T-cell (primary cell): ENCODE data around the gene KLHL26. TPM values are rescaled to one million over a fixed set of nuclear protein-coding genes. Genes with fewer than 3 reads are reported as not detected.

Experiments used
- ATAC-seq, 4 experiments: fragments of 200-7000 bp in 3 of 4; fragments of 150-1000 bp in 1 of 4; cut with Tn5 transposase; replicated peaks in 1 of 4; 1 replicate in 3 of 4; 2 replicates in 1 of 4; pipeline ENCODE4 v1.10.0; 2021; ENCODE audit warnings: moderate library complexity in 3 of 4, mild to moderate bottlenecking in 2 of 4, moderate number of reproducible peaks in 1 of 4
- CTCF ChIA-PET, 2 donors: fragments of 300-600 bp; sonication (Branson Sonifier 250); formaldehyde crosslinking; loops; one replicate each; lab custom pipeline; 2022; ENCODE audit warnings: antibody characterized with exemption in 2 of 2; lab: Charles Lee
- POLR2A ChIA-PET, 2 donors: fragments of 300-600 bp; sonication (Branson Sonifier 250); formaldehyde crosslinking; loops; one replicate each; lab custom pipeline; 2022; ENCODE audit warnings: antibody characterized with exemption in 2 of 2; lab: Charles Lee
- DNase-seq, 35 experiments: peaks; one replicate each; pipeline versions ENCODE4 v3.0.0 to v3.0.0-alpha.2; 2013 to 2023
- H3K27ac ChIP-seq: one replicate; pipeline ENCODE4 v1.5.1; 2013; ENCODE audit warnings: low read length
- H3K27me3 ChIP-seq, 2 experiments: replicated peaks in 1 of 2; 1 replicate in 1 of 2; 2 replicates in 1 of 2; pipeline versions ENCODE4 v1.6.1 to v1.7.0; 2013; ENCODE audit warnings: low read length in 1 of 2, mixed read lengths in 1 of 2; ENCODE audit not compliant: control insufficient read depth in 2 of 2, insufficient read depth in 2 of 2; ENCODE audit errors: extremely low read depth in 1 of 2
- H3K36me3 ChIP-seq, 2 donors: 1 replicate in 1 of 2; 2 replicates in 1 of 2; pipeline versions ENCODE4 v1.6.1 to v1.7.0; 2013; ENCODE audit warnings: low read length in 1 of 2; ENCODE audit not compliant: control insufficient read depth in 2 of 2, insufficient read depth in 1 of 2; ENCODE audit errors: extremely low read depth in 1 of 2
- H3K4me1 ChIP-seq, 2 experiments: 1 replicate in 1 of 2; 2 replicates in 1 of 2; pipeline versions ENCODE4 v1.6.1 to v1.7.0; 2013; ENCODE audit warnings: low read length in 2 of 2, mixed read lengths in 1 of 2; ENCODE audit not compliant: insufficient read depth in 2 of 2, control insufficient read depth in 1 of 2; ENCODE audit errors: extremely low read depth in 1 of 2
- H3K4me3 ChIP-seq, 2 donors: 1 replicate in 1 of 2; 2 replicates in 1 of 2; pipeline versions ENCODE4 v1.5.1 to v1.7.0; 2013; ENCODE audit warnings: mild to moderate bottlenecking in 2 of 2, low read length in 1 of 2, moderate library complexity in 1 of 2; ENCODE audit not compliant: control insufficient read depth in 1 of 2; ENCODE audit errors: extremely low read depth in 1 of 2
- H3K9me3 ChIP-seq: 2 replicates; pipeline ENCODE4 v1.7.0; 2013
- H3K27ac Mint-ChIP-seq, 2 donors: one replicate each; pipeline ENCODE4 v1.8.0; 2020 to 2021; ENCODE audit warnings: mild to moderate bottlenecking in 2 of 2, mixed read lengths in 2 of 2
- H3K27me3 Mint-ChIP-seq, 2 donors: one replicate each; pipeline ENCODE4 v1.8.0; 2021 to 2022; ENCODE audit warnings: mixed read lengths in 2 of 2
- H3K36me3 Mint-ChIP-seq: one replicate; pipeline ENCODE4 v1.8.0; 2021; ENCODE audit warnings: mixed read lengths
- H3K4me1 Mint-ChIP-seq, 3 donors: one replicate each; pipeline ENCODE4 v1.8.0; 2020 to 2022; ENCODE audit warnings: mixed read lengths in 3 of 3, mild to moderate bottlenecking in 1 of 3
- H3K4me3 Mint-ChIP-seq, 3 donors: one replicate each; pipeline ENCODE4 v1.8.0; 2020 to 2022; ENCODE audit warnings: mild to moderate bottlenecking in 3 of 3, mixed read lengths in 3 of 3, moderate library complexity in 3 of 3
- H3K9me3 Mint-ChIP-seq, 3 donors: one replicate each; pipeline ENCODE4 v1.8.0; 2020 to 2022; ENCODE audit warnings: mixed read lengths in 3 of 3
- WGBS: methylation state at CpG from one replicate; pipeline ENCODE4 v1.1.5; 2013; ENCODE audit warnings: missing lambda C conversion rate; ENCODE audit not compliant: insufficient coverage; 5-methylcytosine and 5-hydroxymethylcytosine counted together
- total RNA-seq, 35 experiments: library from RNA in 6 of 35; stranded (reverse) in 6 of 35; fragments of 120-200 nt in 1 of 35; gene quantifications; one replicate each; pipeline versions ENCODE4 v1.2.1 to v1.2.4 and lab custom pipeline; 2013 to 2026

KLHL26 gene
- total RNA-seq, 5 donors from 2014 or later (not counting 1 experiment from before 2014, with no cell fraction given) = 8.8 to 16.4 (median 14.1) TPM

DNA sequence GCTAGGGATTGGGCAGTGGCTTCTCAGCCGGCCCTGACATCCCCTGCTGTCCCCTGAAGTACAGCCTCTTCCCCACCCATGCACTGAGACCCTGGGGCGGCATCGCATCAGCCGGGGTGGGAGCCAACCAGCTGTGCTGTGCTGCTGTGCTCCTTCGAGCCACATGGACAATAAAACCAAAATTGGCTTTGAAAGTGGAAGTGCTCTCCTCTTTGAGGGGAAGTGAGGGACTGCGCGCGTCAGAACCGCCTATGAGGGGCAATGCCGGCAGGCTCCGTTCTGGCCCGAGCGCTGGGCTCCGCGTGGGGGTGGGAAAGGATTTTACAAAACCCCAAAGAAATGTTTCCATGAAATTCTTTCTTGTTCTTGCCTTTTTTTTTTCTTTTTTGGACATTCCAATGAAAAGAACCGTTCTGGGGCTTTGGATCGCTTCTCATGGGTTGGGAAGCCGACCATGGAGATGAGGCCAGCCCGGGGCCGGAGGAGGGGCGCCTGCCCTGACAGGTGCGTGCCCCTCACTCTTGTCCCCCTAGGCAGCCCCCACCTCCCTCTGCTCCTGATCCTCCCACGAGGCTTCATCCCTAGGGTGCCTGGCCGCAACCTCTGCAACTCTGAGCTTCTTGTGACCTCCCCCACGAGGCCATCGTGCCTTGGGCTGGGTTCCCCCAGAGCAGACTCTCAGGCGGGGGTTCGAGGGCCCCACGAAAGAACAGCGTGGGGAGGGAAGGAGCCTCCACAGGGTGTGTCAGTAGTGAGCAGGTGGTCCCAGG is 22.6 kb downstream of the KLHL26 start:
- H3K9me3 Mint-ChIP-seq = no peaks in the 10 kb centered on the region
- Histone ChIP-seq H3K36me3 (peaks cover 0 to 2% of the 10 kb centered on the region in 2 donors), H3K4me1 (peaks cover 2 to 23% of the 10 kb centered on the region in 2 experiments), H3K27me3 (no peaks in the 10 kb centered on the region), H3K9me3 (no peaks in the 10 kb centered on the region), H3K4me3 (no peak overlapping the region), H3K27ac (no peak overlapping the region)
- ATAC-seq (no peak), DNase-seq (peak in 1 of 35 experiments; percentile 26)
- POLR2A ChIA-PET = no interaction called here
- CTCF ChIA-PET = no interaction called here
- no peak overlapping the region for H3K4me3 Mint-ChIP-seq
- H3K4me1 Mint-ChIP-seq = peaks cover 26 to 40% (median 38%) of the 10 kb centered on the region in 3 donors
- H3K27me3 Mint-ChIP-seq = no peaks in the 10 kb centered on the region
- WGBS = 90% methylated on average over 6 of the region's 30 CpGs
- no peaks in the 10 kb centered on the region for H3K36me3 Mint-ChIP-seq
- H3K27ac Mint-ChIP-seq = no peak overlapping the region

DNA sequence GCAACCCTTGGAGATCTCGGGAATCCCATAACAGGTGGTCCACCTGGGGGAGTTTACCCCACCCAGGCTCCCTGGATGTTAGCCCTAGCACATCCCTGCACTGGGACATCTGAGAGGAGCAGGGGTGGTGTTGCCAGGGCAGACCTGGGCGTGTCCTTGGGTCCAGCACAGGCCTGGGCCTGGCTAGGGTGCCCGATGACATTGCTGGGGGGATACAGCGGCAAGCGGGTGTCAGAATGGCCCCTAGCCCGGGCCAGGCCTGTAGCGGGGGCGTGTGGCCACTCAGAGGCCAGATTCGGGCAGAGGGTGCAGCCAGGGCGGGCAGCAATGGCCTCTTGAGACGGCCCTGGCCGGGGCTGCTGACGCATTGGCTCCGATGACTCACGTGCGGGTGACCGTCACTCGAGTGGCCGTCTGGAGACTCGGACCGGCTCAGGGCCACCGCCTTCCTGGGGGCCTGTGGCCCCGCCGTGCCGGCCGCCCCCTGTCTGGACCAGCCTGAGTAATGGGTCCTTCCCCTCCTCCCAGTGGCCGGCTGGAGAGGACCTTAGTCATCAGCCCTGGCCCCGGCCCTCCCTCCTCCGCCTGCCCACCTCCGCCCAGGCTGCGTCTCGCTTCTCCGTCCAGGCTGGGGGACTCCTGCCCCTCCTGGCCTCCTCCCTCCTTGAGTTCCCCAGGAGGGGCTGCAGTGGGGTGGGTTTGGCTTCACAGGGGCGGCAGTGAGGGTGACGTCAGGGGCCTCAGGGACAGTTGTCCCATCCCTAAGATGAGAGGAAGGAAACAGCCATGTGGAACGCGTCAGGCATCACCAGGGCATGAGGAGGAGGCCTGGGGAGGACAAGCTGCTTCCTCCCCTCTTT is 23.5 kb downstream of the KLHL26 start:
- H3K27me3 ChIP-seq = no peaks in the 10 kb centered on the region
- H3K9me3 ChIP-seq = no peaks in the 10 kb centered on the region
- H3K36me3 ChIP-seq = no peaks in the 10 kb centered on the region
- Mint-ChIP-seq H3K4me1 (peaks cover 28 to 38% (median 38%) of the 10 kb centered on the region in 3 donors), H3K27me3 (no peaks in the 10 kb centered on the region), H3K27ac (no peak overlapping the region), H3K9me3 (no peaks in the 10 kb centered on the region), H3K4me3 (no peak overlapping the region), H3K36me3 (no peaks in the 10 kb centered on the region)
- H3K4me3 ChIP-seq = no peak overlapping the region
- WGBS = 97% methylated on average over 34 of the region's 37 CpGs
- ChIA-PET CTCF (no interaction called here), POLR2A (no interaction called here)
- DNase-seq (no peak), ATAC-seq (no peak)
- peaks cover 2 to 27% of the 10 kb centered on the region in 2 experiments for H3K4me1 ChIP-seq
- no peak overlapping the region for H3K27ac ChIP-seq

DNA sequence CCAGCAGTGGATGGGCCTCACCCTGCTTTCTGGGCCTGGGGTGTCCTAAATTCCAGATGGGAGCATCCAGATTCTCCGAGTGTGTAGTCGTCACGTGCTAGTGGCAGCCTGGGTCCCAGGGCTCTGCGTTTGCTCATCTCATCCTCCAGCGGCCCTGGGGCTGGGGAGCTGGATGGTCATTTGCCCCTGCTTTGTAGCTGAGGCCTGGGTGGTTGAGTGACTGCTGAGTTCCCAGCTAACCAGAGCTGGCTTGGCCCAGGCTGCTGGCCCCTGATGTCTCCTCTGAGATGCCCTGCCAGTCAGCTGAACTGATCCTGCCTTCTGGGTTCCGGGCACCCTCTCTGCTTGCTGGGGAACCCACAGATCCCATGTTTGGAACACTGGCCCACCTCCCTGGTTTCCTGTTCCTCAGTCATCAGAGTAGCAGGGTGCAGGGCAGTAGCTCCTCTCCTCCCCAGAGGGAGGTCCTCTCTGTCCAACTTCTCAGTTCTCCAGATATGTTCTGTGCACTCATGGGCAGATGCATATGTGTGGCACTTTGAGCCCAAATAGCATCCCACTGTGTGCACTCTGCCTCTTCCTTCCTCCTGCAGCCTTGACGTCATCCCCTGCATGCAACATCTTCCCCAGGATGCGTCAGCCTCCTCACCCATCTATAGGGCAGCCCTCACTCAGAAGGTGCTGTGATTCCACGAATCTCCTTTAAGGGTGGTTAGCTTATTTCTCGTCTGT is 24.3 kb downstream of the KLHL26 start:
- Histone ChIP-seq H3K27ac (no peak overlapping the region), H3K4me1 (peaks cover 2 to 27% of the 10 kb centered on the region in 2 experiments), H3K4me3 (no peak overlapping the region), H3K27me3 (no peaks in the 10 kb centered on the region), H3K36me3 (peaks cover 0 to 2% of the 10 kb centered on the region in 2 donors), H3K9me3 (no peaks in the 10 kb centered on the region)
- H3K4me1 Mint-ChIP-seq = peaks cover 28 to 38% (median 35%) of the 10 kb centered on the region in 3 donors
- H3K27ac Mint-ChIP-seq = no peak overlapping the region
- 91% methylated on average over 6 of the region's 10 CpGs for WGBS
- no peaks in the 10 kb centered on the region for H3K36me3 Mint-ChIP-seq
- no peaks in the 10 kb centered on the region for H3K27me3 Mint-ChIP-seq
- POLR2A ChIA-PET = no interaction called here
- DNase-seq = no peak
- H3K9me3 Mint-ChIP-seq = no peaks in the 10 kb centered on the region
- H3K4me3 Mint-ChIP-seq = no peak overlapping the region
- CTCF ChIA-PET = no interaction called here
- no peak for ATAC-seq

DNA sequence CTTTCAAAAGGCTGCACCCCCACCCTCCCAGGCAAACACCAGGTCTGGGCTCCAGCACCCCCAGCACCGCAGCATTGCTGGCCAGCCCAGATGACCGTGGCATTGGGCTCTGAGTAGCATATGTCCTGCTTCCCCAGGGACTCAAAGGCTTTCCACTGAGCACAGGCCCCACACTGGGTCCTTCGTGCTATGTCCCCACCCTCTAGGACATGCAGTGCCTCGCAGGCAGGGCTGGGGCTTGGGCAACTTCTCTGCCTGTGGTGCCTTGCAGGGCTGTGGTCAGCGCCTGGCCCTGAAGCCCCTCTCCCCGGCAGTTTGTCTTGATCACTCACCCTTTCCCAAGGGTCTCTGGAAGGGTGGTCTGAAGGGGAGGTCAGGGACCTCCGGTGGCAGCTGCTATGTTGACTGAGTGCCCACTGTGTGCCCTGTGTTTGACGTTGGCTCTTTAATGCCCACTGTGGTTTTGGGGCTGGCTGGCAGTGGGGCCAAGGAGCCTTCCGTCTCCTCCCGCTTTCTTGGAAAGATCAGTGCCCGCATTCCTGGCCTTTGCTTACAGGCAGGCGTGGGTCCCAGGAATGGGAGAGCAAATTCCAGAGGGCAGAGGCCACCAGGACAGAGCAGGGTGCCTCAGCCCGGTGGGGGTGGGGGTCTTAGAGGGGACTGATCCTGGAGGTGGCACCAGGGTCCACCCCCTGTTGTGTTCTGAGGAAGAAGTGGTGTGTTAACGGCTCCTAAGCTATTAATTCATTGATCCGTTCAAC is 26.3 kb downstream of the KLHL26 start:
- ATAC-seq = no peak
- ChIA-PET CTCF (interaction anchor here in 1 of 2 donors (0.6 kb wide), 1 partner anchor 14 kb away, joined by 4 read pairs; no protein-coding TSS in a partner anchor), POLR2A (no interaction called here)
- peaks cover 10% of the 10 kb centered on the region for H3K36me3 Mint-ChIP-seq
- no peak overlapping the region for H3K27ac ChIP-seq
- H3K9me3 Mint-ChIP-seq = no peaks in the 10 kb centered on the region
- H3K4me1 ChIP-seq = peaks cover 2 to 26% of the 10 kb centered on the region in 2 experiments
- peaks cover 26 to 28% (median 27%) of the 10 kb centered on the region in 3 donors for H3K4me1 Mint-ChIP-seq
- peaks cover 3 to 5% of the 10 kb centered on the region in 2 donors for H3K36me3 ChIP-seq
- H3K4me3 ChIP-seq = no peak overlapping the region
- no peaks in the 10 kb centered on the region for H3K27me3 Mint-ChIP-seq
- no peaks in the 10 kb centered on the region for H3K9me3 ChIP-seq
- no peak overlapping the region for H3K27ac Mint-ChIP-seq
- peak overlapping the region in 1 of 3 donors; percentile 70 for H3K4me3 Mint-ChIP-seq
- H3K27me3 ChIP-seq = no peaks in the 10 kb centered on the region
- WGBS = 85% methylated on average over 11 of the region's 15 CpGs
- DNase-seq = no peak

DNA sequence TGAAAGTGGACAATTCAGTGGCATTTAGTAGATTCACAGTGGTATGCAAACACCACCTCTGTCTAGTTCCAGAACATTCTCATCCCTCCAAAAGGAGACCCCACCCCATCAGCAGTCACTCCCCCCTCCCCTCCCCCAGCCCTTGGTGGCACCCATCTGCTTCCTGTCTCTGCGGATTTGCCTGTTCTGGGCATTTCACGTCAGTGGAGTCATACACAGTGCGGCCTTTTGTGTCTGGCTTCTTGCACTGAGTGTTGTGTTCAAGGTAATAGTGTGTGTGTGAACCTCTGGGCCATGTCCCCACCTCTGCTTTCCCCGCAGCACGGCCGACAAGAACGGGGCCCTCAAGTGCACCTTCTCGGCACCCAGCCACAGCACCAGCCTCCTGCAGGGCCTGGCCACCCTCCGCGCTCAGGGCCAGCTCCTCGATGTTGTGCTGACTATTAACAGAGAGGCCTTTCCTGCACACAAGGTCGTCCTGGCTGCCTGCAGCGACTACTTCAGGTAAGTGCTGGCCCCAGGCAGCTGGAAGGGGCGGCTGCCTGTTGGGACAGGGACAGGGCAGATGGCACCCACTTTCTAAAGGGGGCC is 27.2 kb downstream of the KLHL26 start:
- ChIA-PET CTCF (no interaction called here), POLR2A (interaction anchor here in 1 of 2 donors (0.6 kb wide), 1 partner anchor 165 kb away, joined by 3 read pairs; no protein-coding TSS in a partner anchor)
- peak overlapping the region in 1 of 2 donors; percentile 82 for H3K27ac Mint-ChIP-seq
- H3K27ac ChIP-seq = no peak overlapping the region
- peaks cover 10% of the 10 kb centered on the region for H3K36me3 Mint-ChIP-seq
- DNase-seq (peak in 19 of 35 experiments; percentile 9 to 54 (median 20)), ATAC-seq (peak; percentile 36 to 84 (median 62))
- H3K4me1 Mint-ChIP-seq = peaks cover 18 to 21% (median 20%) of the 10 kb centered on the region in 3 donors
- H3K4me3 ChIP-seq = peak overlapping the region in 1 of 2 donors; percentile 52
- WGBS = 54% methylated on average over 14 of the region's 14 CpGs
- H3K9me3 Mint-ChIP-seq = no peaks in the 10 kb centered on the region
- no peaks in the 10 kb centered on the region for H3K9me3 ChIP-seq
- peaks cover 7 to 14% of the 10 kb centered on the region in 2 donors for H3K36me3 ChIP-seq
- H3K27me3 ChIP-seq = no peaks in the 10 kb centered on the region
- H3K27me3 Mint-ChIP-seq = no peaks in the 10 kb centered on the region
- H3K4me3 Mint-ChIP-seq = peak overlapping the region in 2 of 3 donors; percentile 21 to 70
- H3K4me1 ChIP-seq = peaks cover 2 to 26% of the 10 kb centered on the region in 2 experiments
